PFSK-1 (cell line): Measurements from ENCODE around the gene ZDHHC8.

Experiments used
- FOXP2 ChIP-seq: optimal IDR thresholded peaks from 2 replicates; pipeline ENCODE3; 2011; ENCODE audit warnings: borderline replicate concordance, control low read depth, inconsistent platforms; ENCODE audit not compliant: insufficient read depth; ENCODE audit errors: extremely low read length, extremely low read depth
- POLR2AphosphoS5 ChIP-seq: IDR thresholded peaks from 2 replicates; pipeline ENCODE4 v1.6.1; 2012; ENCODE audit warnings: low read depth, mild to moderate bottlenecking, control low read depth, low read length, moderate library complexity
- REST ChIP-seq, 2 experiments: IDR thresholded peaks; 2 replicates each; pipeline versions ENCODE4 v1.6.1 to v1.8.0; 2011 to 2012; ENCODE audit warnings: low read depth in 2 of 2, low read length in 2 of 2, control low read depth in 1 of 2, inconsistent platforms in 1 of 2, mild to moderate bottlenecking in 1 of 2, moderate library complexity in 1 of 2; ENCODE audit not compliant: insufficient read depth in 1 of 2
- SIN3A ChIP-seq: IDR thresholded peaks from 2 replicates; pipeline ENCODE4 v1.6.1; 2012; ENCODE audit warnings: mild to moderate bottlenecking, low read length, moderate library complexity, borderline replicate concordance; ENCODE audit not compliant: insufficient read depth
- TAF1 ChIP-seq: IDR thresholded peaks from 2 replicates; pipeline ENCODE4 v1.6.1; 2012; ENCODE audit warnings: low read length, control low read depth, borderline replicate concordance; ENCODE audit not compliant: insufficient read depth

The ZDHHC8 gene

GRCh38 chr22:20151276-20151588 is 19.6 kb downstream of the ZDHHC8 start:
- TF ChIP-seq SIN3A (no peak), POLR2AphosphoS5 (no peak), REST (IDR thresholded peaks at IDR 0.05; ENCODE audit: insufficient read depth in 1 of 2, low read depth in 2 of 2, low read length in 2 of 2) (no peak), TAF1 (no peak), FOXP2 (no peak)

- TF ChIP-seq POLR2AphosphoS5 (no peak), FOXP2 (no peak), REST (IDR thresholded peaks at IDR 0.05; ENCODE audit: insufficient read depth in 1 of 2, low read depth in 2 of 2, low read length in 2 of 2) (no peak), SIN3A (no peak), TAF1 (no peak)
These were observed 20.9 kb downstream of the ZDHHC8 start for GRCh38 chr22:20152464-20152890.

GRCh38 chr22:20153945-20154344 is 22.3 kb downstream of the ZDHHC8 start:
- TF ChIP-seq FOXP2 (no peak), REST (IDR thresholded peaks at IDR 0.05; ENCODE audit: insufficient read depth in 1 of 2, low read depth in 2 of 2, low read length in 2 of 2) (no peak), POLR2AphosphoS5 (no peak), SIN3A (no peak), TAF1 (no peak)

- TF ChIP-seq REST (IDR thresholded peaks at IDR 0.05; ENCODE audit: insufficient read depth in 1 of 2, low read depth in 2 of 2, low read length in 2 of 2) (no peak), TAF1 (no peak), FOXP2 (no peak), POLR2AphosphoS5 (no peak), SIN3A (no peak)
These were observed 23.1 kb downstream of the ZDHHC8 start for GRCh38 chr22:20154602-20155187.

- TF ChIP-seq SIN3A = peak; percentile 88; the same call in 1 of the 2 replicates
- peak; percentile 54 for TF ChIP-seq FOXP2
- no peak for TF ChIP-seq POLR2AphosphoS5
These were observed 23.9 kb downstream of the ZDHHC8 start for GRCh38 chr22:20155330-20156041.
